ENCODE data around the gene PKN3.

DNA sequence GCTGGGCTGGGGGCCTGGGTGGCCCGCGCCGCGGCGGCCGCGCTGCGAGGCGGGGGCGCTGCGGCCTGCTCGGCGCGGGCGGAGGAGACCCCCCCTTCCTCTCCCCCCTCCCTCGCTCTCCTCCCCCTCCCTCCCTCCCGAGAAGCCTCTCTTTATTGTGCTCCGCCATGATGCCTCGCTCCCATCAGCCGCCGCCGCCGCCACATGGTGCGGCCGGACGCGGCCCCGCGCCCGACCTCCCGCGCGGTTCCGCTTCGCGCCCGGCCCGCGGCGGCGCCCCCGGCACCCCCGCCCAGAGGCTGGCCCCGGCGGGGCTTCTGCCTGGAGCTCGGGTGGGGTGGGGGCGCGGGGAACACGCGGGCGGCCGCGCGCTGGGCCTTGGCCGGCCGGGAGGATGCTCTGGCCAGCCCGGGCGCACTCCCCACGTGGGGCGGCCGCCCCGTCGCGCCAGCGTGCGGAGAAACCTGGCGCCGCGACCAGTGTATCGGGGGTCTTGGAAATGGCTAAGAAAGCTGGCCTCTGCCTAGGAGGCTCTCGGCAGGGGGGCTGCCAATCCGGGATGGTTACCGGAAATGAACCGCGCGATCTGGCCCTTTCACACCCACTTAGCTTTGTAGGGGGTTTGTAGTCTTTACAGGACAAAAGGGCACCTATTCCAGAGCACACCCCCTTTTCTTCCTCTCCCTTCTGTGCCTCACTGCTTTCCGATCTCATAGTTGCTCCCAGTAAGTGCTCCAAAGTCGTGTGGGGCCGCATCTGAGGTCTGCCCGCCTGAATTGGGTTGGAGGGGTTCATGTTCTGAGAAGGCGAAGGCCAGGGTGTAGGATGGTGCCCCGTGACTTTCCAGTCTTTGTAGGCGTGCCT is 12.3 kb upstream of the PKN3 start:
- TF ChIP-seq, protein P1, sequence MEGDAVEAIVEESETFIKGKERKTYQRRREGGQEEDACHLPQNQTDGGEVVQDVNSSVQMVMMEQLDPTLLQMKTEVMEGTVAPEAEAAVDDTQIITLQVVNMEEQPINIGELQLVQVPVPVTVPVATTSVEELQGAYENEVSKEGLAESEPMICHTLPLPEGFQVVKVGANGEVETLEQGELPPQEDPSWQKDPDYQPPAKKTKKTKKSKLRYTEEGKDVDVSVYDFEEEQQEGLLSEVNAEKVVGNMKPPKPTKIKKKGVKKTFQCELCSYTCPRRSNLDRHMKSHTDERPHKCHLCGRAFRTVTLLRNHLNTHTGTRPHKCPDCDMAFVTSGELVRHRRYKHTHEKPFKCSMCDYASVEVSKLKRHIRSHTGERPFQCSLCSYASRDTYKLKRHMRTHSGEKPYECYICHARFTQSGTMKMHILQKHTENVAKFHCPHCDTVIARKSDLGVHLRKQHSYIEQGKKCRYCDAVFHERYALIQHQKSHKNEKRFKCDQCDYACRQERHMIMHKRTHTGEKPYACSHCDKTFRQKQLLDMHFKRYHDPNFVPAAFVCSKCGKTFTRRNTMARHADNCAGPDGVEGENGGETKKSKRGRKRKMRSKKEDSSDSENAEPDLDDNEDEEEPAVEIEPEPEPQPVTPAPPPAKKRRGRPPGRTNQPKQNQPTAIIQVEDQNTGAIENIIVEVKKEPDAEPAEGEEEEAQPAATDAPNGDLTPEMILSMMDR (IDR thresholded peaks at IDR 0.05; ENCODE audit: low read depth, low read length), result no peak
- TF ChIP-seq POLR2A (IDR thresholded peaks at IDR 0.05; ENCODE audit: extremely low read depth, insufficient read length), result no peak

Data from NB4 (cell line).